Activated CD8-positive, alpha-beta memory T cell treated with anti-CD3 and anti-CD28 coated beads for 48 hours (primary cell): ENCODE measurements around the gene C13orf42.

Experiments used
- DNase-seq, 3 experiments: peaks; one replicate each; pipeline ENCODE4 v3.0.0-alpha.2; 2020; ENCODE audit warnings: low read depth in 2 of 3, low spot score in 2 of 3

The C13orf42 gene

DNA sequence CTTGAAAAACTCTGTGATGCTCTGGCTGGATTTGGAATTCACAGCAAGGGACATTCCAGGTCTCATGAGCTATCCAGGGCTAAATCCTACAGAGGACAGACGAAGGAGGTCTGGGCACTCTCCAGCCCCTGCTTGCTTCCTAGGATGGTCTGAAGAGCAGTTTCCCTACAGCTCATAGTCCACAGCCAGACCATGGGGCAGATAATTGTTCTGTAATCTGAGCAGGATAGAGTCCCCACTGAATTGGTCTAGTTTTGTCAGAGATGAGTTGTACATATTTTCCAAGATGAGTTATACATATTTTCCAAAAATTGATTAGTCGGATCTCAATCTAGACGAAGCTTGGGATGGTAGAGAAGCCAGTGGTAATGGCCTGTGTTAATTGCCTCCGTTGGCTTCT lies 75.6 kb downstream of the C13orf42 start:
- DNase-seq = no peak

DNA sequence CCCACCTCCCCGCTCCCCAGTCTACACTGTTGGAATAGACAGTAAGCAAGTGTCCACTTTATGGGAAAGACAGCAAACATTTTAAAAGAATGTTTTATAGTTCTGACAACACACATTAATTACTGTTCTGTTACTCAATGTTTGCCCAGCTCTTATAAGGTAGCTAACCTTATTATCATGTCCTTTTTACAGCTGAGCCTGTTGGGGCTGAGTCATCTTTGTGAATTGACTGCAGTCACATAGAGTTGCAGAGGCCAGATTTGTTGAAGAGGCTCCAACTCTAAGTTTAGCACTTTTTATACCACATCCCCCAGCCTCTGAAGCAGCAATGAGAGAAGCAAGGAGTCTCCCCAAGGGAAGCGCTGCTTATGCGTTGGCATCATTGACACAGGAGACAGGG lies 76.2 kb downstream of the C13orf42 start:
- no peak for DNase-seq

DNA sequence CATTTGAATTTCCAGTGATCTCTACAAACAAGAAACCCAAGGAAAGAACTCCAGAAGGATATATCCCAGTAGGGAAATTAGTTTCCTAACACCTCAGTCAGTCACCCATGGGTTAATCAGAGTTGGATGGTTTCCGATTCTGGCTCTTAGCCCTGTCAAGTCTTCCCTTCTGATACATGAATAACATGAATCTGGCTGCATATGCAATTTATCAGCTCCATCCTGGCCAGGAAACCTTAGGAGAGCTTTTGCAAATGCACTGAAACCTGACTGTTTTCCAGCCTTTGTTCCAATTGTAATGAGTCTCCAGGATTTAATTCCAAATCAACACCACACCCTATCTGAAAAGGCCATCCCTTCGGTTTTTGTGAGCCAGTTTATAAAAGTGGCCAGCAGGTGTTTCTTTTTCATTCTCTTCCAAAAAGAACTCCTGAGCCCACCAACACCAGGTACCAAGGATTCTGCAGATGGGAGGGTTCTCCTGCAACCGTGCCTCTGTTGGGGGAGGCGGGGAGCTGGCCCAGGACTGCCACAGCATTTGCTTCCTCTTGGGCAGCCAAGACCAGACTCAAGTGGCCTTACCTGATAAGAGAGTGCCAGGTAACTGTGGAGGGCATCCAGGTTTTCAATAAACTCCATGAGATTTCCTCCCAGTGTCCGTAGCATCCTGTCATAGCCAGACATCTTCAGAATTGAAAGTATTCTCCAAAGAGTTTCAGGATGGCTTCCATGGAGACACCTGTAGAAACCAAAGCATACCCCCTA lies 77.5 kb downstream of the C13orf42 start:
- DNase-seq = no peak

DNA sequence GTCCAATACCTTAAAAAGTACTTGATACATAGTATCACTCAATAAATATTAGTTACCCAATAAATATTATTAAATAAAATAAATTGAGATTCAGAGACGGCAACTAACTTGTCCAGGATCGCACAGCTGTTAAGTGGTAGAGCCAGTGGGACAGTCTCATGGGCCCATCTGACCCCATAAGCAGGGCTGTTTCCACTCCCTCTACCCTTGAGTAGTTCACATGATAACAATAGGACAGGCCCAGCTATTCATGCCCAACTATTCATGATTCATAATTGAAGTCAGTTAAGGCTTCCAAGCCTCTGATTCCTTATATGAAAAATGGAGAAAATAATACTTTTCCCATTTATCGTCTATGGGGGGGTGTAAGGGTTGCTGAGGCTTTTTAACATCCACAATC lies 78.2 kb downstream of the C13orf42 start:
- DNase-seq = no peak
